ENCODE data around the gene AFAP1.

Gene AFAP1

GRCh38 chr4:7862561-7863192 is 77.0 kb downstream of the AFAP1 start:
- no peak for DNase-seq

- DNase-seq, result no peak
These were observed 78.2 kb downstream of the AFAP1 start for GRCh38 chr4:7861440-7861881.

DNA sequence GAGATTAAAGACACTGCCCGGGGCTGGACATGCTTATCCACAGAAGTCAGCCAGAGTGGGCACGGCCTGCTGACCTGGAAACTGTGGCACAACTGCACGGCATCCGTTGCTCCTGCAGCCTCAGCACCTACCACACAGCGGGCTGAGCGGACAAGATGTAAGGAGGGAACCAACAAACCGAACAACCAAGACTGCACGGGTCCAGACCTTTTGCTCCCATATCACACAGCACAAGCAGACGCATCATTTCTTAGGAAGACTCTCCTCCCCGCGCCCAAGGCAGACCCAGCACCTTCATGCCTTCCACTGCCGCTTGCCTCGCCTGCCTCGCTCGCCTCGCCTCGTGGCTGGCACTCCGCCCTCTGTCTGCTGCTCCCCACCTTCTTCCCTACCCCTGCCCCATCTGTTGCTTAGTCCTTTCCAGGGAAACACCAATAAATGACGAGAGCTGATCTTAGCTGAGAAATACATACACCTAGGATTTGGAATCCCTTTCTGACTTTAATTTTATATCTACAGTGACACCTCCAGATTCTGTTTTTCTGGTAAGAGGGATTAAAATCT is 79.0 kb downstream of the AFAP1 start:
- no peak for DNase-seq

GRCh38 chr4:7859326-7859725 is 80.3 kb downstream of the AFAP1 start:
- DNase-seq, result no peak

DNA sequence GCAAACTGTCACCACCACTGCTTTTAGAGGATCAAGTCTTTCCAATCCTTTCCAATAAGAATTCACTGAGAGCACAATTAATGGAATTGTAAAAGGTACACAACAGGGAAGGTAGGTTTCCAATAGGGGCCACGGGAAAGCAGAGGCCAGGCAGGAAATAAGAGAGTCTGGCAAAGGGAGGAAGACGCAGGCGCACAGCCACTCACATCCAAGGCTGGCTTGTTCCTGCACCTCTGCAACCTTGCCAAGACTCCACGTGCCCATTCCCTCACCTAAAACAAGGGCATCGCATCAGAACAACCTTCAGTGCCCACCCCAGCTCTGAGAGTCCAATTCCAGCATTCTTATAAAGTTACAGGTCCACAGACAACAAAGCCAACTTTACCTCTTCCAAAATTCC is 81.2 kb downstream of the AFAP1 start:
- no peak for DNase-seq

GRCh38 chr4:7857993-7858392 is 81.7 kb downstream of the AFAP1 start:
- no peak for DNase-seq

- no peak for DNase-seq
These were observed 82.4 kb downstream of the AFAP1 start for GRCh38 chr4:7857238-7857701.

- DNase-seq, result no peak
These were observed 83.9 kb downstream of the AFAP1 start for GRCh38 chr4:7855731-7856130.

DNA sequence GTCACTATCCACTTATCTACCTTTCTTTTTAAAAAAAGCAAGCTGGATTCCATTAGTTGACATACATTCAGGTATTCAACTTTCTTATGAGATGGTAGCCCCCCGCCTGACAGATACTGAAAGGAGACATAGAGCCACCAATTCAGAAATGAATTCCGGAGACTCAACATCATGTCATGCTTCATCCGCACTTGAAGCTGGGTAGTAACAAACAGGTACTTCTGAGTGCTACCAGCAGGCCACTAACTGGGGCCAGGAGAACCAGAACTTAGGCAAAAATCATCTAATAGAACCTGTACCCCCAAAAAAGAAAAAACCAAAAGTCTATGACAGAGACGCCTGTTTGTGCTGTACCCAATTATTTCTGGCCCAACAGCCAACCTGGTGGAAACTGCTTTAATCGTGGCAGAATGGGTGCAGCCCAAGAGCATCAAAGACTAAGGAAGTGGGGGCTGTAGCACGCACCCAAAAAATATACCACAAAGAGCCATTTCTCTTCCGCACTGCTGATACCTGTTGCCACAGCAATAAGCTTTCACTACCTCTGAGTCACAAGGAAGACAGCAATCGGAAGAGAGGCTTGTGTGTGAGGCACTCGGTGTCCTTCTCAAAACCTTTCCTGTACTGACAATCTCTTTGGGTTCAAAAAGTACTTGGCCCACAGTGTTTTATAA is 84.8 kb downstream of the AFAP1 start:
- DNase-seq, result peak in 1 of 2 experiments; percentile 75

DNA sequence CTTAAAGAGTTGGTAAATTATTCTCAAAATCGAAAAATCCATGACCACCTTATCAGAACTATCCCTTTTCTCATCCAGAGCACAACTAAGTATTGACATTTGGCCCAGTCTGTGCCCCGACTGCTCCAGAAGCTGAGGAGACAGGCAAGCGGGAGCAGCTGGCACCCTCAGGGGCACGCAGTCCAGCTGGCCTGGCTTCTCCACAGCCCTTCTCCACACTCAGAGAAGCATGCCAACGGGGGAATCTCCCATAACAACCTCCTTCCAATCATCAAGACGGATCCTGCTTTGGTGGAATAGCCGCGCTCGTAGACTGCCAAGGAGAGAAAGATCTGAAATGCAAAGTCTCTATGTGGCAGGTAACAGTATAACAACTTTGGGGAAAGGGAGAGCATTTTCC is 85.4 kb downstream of the AFAP1 start:
- DNase-seq, result no peak

DNA sequence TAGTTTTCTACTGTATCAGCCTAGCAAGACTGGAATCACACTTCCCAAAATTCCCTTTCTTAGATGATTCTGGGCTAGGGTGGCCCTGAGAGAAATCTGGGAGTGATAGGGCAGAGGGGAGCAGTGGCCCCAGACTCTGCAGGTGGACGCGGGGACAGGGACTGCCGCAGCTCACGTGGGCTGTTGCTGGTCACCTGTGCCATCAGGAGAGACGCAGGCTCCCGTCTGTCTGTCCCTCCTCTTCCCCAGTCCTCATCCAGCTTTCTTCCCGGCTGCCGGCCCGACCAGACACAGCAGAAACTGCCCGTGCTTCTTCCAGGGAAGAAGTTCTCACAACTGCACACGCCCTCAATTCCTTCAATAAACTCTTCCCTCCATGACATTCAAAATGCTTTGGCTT is 86.4 kb downstream of the AFAP1 start:
- DNase-seq, result no peak

DNA sequence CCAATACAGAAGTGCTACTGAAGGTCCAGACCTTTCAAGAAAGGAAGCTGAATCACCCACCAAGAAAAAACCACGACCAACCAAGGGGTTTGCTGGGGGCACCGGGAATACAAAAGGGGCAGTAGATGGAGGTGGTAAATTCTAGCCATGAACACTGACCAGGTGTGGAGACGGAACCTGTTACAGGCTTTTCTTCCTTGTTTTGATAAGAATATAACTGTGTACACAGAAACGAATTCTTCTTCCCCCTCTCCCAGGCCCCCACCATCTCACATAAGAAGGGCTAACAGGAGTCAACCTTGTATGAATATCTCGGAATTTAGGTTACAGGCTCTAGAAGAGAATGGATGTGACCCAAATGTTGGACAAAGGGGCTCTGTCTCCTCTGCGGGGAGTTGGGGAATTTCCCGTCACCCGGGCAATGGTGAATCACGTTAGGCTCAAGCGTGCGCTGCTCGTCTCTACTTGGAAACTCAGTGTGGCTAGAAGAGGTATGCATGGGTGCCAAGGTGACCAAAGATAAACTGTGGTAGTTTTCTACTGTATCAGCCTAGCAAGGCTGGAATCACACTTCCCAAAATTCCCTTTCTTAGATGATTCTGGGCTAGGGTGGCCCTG is 87.0 kb downstream of the AFAP1 start:
- no peak for DNase-seq

DNA sequence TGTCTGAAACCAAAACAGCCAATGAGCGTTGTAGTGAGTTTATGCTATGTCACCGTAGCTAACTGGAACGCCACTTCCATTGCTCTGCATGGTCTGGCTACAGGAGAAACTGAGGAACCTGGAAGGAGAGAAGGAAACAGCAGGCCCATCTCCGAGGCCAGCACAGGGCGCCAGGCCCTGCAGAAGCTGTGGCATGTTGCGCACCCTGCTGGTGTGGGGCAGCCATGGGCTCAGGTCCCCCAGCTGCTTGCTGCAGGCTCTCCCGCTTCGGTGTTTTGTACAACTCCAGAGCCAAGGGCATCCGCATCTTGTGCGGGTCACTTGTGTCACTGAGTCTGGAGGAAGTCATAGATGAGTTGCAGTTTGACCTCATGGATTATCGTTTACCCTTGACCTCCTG is 89.2 kb downstream of the AFAP1 start:
- no peak for DNase-seq

DNA sequence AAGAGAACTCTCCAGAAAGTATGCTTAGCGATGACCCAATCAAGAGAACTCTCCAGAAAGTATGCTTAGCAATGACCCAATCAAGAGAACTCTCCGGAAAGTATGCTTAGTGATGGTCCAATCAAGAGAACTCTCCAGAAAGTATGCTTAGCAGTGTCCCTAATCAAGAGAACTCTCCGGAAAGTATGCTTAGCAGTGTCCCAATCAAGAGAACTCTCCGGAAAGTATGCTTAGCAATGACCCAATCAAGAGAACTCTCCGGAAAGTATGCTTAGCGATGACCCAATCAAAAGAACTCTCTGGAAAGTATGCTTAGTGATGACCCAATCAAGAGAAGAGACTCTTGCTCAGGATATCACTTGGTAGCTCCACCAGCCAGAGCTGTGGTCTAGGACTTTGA is 92.5 kb downstream of the AFAP1 start:
- no peak for DNase-seq

- no peak for DNase-seq
These were observed 94.0 kb downstream of the AFAP1 start for GRCh38 chr4:7845493-7846128.

GRCh38 chr4:7844594-7844991 is 95.1 kb downstream of the AFAP1 start:
- no peak for DNase-seq

- peak; percentile 65 to 71 for DNase-seq
These were observed 95.6 kb downstream of the AFAP1 start for GRCh38 chr4:7843831-7844593.

DNA sequence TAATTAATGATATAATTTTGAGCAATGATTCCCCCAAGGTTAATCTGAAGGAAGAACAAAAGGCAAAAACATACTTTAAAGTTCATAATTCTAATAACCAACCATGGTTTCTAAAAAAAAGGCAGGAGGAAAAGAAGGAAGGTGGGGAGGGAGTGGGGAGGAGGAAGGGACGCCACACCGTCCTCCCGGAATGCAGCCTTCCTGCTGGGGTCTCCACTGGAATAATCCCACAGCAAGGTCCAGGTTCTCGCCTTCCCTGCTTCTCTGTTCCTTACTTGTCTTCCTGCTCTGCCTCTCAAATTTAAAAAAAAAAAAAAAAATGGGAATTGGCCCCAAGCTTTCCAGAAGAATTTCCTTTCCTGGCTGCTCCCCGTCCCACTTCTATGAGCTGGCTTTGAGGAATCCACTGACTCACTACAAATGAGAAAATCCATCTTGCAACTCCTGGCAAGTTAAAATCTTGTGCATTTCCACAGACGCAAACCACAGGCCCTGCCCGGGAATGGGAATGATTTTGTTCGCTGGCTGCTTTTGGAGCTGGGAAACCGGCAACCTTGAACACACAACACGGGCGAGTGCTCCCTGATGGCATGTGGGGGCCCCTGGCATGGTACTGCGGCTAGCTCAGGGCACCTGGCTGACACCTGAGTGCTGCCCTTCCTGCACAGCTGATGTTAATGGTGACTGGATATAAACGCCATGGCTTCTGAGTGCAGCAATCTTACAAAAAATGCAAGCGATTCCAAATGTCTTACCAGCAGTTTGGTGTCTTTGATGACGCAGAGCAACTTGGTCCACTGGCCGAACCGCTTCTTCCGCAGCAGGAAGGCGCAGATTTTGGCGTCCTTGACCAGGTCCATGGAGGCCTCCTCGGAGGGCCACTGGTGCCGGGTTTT is 97.0 kb downstream of the AFAP1 start:
- no peak for DNase-seq

- DNase-seq, result no peak
These were observed 97.8 kb downstream of the AFAP1 start for GRCh38 chr4:7841894-7842293.

DNA sequence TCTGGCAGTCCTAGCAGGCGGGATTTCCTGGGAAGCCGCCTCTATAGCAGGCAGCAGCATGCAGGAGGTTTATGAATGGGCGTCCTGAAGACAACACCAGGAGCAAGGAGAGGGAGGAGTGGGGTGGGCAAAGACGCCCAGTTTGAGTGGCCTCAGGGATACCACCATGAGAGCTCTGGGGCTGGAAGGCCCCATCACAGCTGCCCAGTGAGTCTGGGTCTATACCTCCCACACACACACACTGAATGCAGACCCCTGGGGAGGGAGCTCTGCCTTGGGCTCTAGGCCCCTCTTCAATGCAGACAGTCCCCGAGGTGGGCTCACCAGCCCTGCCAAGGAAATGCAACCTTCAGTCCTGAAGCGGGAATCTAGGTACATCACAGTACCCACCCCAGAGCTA is 98.6 kb downstream of the AFAP1 start:
- no peak for DNase-seq

- DNase-seq, result no peak
These were observed 99.8 kb downstream of the AFAP1 start for GRCh38 chr4:7839856-7840255.
